Mucosa of descending colon (tissue), 3 donors: ENCODE results near the gene SPC24. TPM values are rescaled to one million over a fixed set of nuclear protein-coding genes. Genes with fewer than 3 reads are reported as not detected.

ENCODE experiments used
- ATAC-seq: fragments of 200-7000 bp; cut with Tn5 transposase; one replicate; pipeline ENCODE4 v1.9.1; 2020; ENCODE audit warnings: mild to moderate bottlenecking, moderate library complexity
- DNase-seq, 3 donors: peaks; one replicate each; pipeline ENCODE4 v3.0.0-alpha.2; 2020
- H3K36me3 ChIP-seq: fragments of 200-600 bp; one replicate; pipeline ENCODE4 v1.8.0; 2021; ENCODE audit warnings: low read depth, mild to moderate bottlenecking
- H3K4me1 ChIP-seq: fragments of 200-600 bp; one replicate; pipeline ENCODE4 v1.8.0; 2021; ENCODE audit warnings: low read depth, mild to moderate bottlenecking
- H3K4me3 ChIP-seq: fragments of 200-600 bp; one replicate; pipeline ENCODE4 v1.8.0; 2021; ENCODE audit warnings: mild to moderate bottlenecking
- H3K9me3 ChIP-seq: fragments of 200-600 bp; one replicate; pipeline ENCODE4 v1.8.0; 2021; ENCODE audit warnings: mild to moderate bottlenecking
- intact Hi-C, 2 donors: fragments of 100-400 bp; cut with DNase I in 1 of 2; cut with micrococcal nuclease in 1 of 2; formaldehyde crosslinking; loops; one replicate each; pipeline versions ENCODE4 v1.11.0 to v1.11.1; 2022; cut with DNase I, micrococcal nuclease
- total RNA-seq, 3 donors: library from RNA; stranded (reverse); fragmentation: NEBNext Ultra II Directional in 2 of 3; extraction: Animal tissue kit (Norgen Biotek cat#: 25700) in 2 of 3; gene quantifications; one replicate each; pipeline versions ENCODE4 v1.2.1 to v1.2.4, GENCODE V29; 2021 to 2023
- TF ChIP-seq, protein P1 (sequence below): fragments of 200-600 bp; IDR thresholded peaks from one replicate; pipeline ENCODE4 v1.8.0; 2022; ENCODE audit warnings: antibody characterized with exemption, mild to moderate bottlenecking
- donor health status: DM: no; HTN: no; CAD: no; lungs with moderate emphysema.
- donor health status: DM: no; HTN: no; CAD: no.
- donor health status: DM: no; HTN: yes; CAD: no.

The SPC24 gene
- total RNA-seq, 3 donors from 2014 or later, result 2.8 to 15.8 (median 3.8) TPM

DNA sequence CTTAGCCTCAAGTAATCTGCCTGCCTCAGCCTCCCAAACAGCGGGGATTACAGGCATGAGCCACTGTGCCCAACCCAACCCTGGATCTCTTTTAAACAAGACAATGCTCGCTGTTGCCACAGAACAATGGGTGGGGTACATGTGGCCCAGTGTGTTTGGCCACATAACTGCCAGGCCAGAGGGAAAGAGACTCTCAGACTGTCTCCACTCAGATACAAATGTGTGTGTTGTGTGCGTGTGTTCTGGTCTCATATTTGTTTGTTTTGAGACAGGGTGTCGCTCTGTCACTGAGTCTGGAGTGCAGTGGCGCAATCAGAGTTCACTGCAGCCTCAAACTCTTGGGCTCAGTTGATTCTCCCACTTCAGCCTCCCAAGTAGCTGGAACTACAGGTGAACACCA is 40.5 kb downstream of the SPC24 start:
- intact Hi-C loops, result no loop called here
- no peak for ATAC-seq
- no peaks in the 10 kb centered on the region for H3K4me1 ChIP-seq
- peaks cover 15% of the 10 kb centered on the region for H3K36me3 ChIP-seq
- no peaks in the 10 kb centered on the region for H3K9me3 ChIP-seq
- TF ChIP-seq, protein P1, sequence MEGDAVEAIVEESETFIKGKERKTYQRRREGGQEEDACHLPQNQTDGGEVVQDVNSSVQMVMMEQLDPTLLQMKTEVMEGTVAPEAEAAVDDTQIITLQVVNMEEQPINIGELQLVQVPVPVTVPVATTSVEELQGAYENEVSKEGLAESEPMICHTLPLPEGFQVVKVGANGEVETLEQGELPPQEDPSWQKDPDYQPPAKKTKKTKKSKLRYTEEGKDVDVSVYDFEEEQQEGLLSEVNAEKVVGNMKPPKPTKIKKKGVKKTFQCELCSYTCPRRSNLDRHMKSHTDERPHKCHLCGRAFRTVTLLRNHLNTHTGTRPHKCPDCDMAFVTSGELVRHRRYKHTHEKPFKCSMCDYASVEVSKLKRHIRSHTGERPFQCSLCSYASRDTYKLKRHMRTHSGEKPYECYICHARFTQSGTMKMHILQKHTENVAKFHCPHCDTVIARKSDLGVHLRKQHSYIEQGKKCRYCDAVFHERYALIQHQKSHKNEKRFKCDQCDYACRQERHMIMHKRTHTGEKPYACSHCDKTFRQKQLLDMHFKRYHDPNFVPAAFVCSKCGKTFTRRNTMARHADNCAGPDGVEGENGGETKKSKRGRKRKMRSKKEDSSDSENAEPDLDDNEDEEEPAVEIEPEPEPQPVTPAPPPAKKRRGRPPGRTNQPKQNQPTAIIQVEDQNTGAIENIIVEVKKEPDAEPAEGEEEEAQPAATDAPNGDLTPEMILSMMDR, result no peak
- H3K4me3 ChIP-seq, result no peak overlapping the region
- no peak for DNase-seq

DNA sequence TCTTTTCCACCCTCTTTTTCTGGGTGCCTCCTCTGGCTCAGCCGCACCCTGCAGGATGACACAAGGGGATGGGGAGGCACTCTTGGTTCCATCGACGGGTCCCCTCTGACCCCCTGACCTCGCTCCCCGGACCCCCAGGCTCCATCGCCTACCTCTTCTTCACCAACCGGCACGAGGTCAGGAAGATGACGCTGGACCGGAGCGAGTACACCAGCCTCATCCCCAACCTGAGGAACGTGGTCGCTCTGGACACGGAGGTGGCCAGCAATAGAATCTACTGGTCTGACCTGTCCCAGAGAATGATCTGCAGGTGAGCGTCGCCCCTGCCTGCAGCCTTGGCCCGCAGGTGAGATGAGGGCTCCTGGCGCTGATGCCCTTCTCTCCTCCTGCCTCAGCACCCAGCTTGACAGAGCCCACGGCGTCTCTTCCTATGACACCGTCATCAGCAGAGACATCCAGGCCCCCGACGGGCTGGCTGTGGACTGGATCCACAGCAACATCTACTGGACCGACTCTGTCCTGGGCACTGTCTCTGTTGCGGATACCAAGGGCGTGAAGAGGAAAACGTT is 42.4 kb downstream of the SPC24 start:
- H3K4me1 ChIP-seq, result no peaks in the 10 kb centered on the region
- DNase-seq (no peak), ATAC-seq (no peak)
- TF ChIP-seq, protein P1, result no peak
- H3K9me3 ChIP-seq, result no peaks in the 10 kb centered on the region
- peaks cover 14% of the 10 kb centered on the region for H3K36me3 ChIP-seq
- H3K4me3 ChIP-seq, result no peak overlapping the region
- intact Hi-C loops, result no loop called here

DNA sequence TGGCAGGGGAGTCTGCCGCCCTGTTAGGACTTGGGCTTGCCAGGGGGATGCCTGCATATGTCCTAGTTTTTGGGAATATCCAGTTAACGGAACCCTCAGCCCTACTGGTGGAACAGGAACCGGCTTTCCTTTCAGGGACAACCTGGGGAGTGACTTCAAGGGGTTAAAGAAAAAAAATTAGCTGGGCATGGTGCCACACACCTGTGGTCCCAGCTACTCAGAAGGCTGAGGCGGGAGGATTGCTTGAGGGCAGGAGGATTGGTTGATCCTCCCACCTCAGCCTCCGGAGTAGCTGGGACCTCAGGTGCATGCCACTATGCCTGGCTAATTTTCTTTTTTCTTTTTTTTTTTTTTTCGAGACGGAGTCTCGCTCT is 43.8 kb downstream of the SPC24 start:
- no peak for DNase-seq
- TF ChIP-seq, protein P1, result no peak
- ATAC-seq, result peak; percentile 4
- H3K4me3 ChIP-seq, result no peak overlapping the region
- no peaks in the 10 kb centered on the region for H3K9me3 ChIP-seq
- H3K4me1 ChIP-seq, result no peaks in the 10 kb centered on the region
- intact Hi-C loops, result no loop called here
- H3K36me3 ChIP-seq, result peaks cover 14% of the 10 kb centered on the region

DNA sequence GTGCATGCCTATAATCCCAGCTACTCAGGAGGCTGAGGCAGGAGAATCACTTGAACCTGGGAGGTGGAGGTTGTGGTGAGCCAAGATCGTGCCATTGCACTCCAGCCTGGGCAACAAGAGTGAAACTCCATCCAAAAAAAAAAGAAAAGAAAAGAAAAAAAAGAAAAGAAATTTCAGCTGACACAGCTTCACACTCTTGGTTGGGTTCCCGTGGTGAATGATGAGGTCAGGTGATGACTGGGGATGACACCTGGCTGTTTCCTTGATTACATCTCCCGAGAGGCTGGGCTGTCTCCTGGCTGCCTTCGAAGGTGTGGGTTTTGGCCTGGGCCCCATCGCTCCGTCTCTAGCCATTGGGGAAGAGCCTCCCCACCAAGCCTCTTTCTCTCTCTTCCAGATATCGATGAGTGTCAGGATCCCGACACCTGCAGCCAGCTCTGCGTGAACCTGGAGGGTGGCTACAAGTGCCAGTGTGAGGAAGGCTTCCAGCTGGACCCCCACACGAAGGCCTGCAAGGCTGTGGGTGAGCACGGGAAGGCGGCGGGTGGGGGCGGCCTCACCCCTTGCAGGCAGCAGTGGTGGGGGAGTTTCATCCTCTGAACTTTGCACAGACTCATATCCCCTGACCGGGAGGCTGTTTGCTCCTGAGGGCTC is 44.3 kb downstream of the SPC24 start:
- Histone ChIP-seq H3K9me3 (no peaks in the 10 kb centered on the region), H3K4me1 (no peaks in the 10 kb centered on the region), H3K36me3 (peaks cover 14% of the 10 kb centered on the region), H3K4me3 (no peak overlapping the region)
- ATAC-seq (peak; percentile 11), DNase-seq (no peak)
- intact Hi-C loops, result no loop called here
- TF ChIP-seq, protein P1, result no peak

DNA sequence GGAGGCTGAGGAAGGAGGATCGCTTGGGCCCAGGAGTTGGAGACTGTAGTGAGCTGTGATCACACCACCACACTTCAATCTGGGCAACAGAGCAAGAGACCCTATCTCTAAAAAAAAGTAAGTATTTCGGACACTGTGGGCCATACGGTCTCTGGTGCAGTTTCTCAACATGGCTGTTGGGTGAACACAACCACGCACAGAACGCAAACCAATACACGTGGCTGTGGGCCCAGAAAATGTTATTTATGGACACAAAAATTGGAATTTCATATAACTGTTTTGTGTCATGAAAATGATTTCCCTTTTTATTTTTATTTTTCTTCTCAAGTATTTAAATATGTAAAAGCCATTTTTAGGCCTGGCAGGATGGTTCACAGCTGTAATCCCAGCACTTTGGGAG is 46.8 kb downstream of the SPC24 start:
- intact Hi-C loops, result no loop called here
- ATAC-seq, result no peak
- H3K9me3 ChIP-seq, result no peaks in the 10 kb centered on the region

More for the DNA sequence above, 46.8 kb downstream of the SPC24 start:
- no peak for DNase-seq
- Histone ChIP-seq H3K4me3 (no peak overlapping the region), H3K36me3 (peaks cover 8% of the 10 kb centered on the region), H3K4me1 (no peaks in the 10 kb centered on the region)
- TF ChIP-seq, protein P1, result no peak
